CD14-positive monocyte (primary cell): Measurements from ENCODE around the gene FGFR3. TPM values are rescaled to one million over a fixed set of nuclear protein-coding genes. Genes with fewer than 3 reads are reported as not detected.

Experiments used
- DNase-seq, 3 donors: peaks; one replicate each; pipeline ENCODE4 v3.0.0-alpha.2; 2011 to 2022
- H2AFZ ChIP-seq: 2 replicates; pipeline ENCODE4 v1.6.0; 2012; ENCODE audit warnings: mild to moderate bottlenecking, low read depth, low read length, inconsistent platforms; ENCODE audit not compliant: insufficient read depth, poor library complexity, severe bottlenecking
- H3K27ac ChIP-seq, 2 donors: 1 replicate in 1 of 2; 2 replicates in 1 of 2; pipeline ENCODE4 v1.5.1; 2012 to 2013; ENCODE audit warnings: low read length in 2 of 2, control low read depth in 1 of 2, inconsistent platforms in 1 of 2, low read depth in 1 of 2, mild to moderate bottlenecking in 1 of 2
- H3K27me3 ChIP-seq, 2 donors: one replicate each; pipeline versions ENCODE4 v1.6.0 to v1.6.1; 2011 to 2013; ENCODE audit warnings: low read length in 2 of 2; ENCODE audit not compliant: control insufficient read depth in 2 of 2, insufficient read depth in 2 of 2
- H3K36me3 ChIP-seq, 2 donors: replicated peaks in 1 of 2; 1 replicate in 1 of 2; 2 replicates in 1 of 2; pipeline versions ENCODE4 v1.5.1 to v1.6.1; 2012 to 2013; ENCODE audit warnings: low read length in 2 of 2, control low read depth in 1 of 2, inconsistent platforms in 1 of 2, mild to moderate bottlenecking in 1 of 2; ENCODE audit not compliant: insufficient read depth in 2 of 2, control insufficient read depth in 1 of 2
- H3K4me1 ChIP-seq, 2 donors: 1 replicate in 1 of 2; 2 replicates in 1 of 2; pipeline versions ENCODE4 v1.5.1 to v1.6.1; 2012 to 2013; ENCODE audit warnings: low read length in 2 of 2, control low read depth in 1 of 2, inconsistent platforms in 1 of 2, mild to moderate bottlenecking in 1 of 2, moderate library complexity in 1 of 2; ENCODE audit not compliant: insufficient read depth in 2 of 2, control insufficient read depth in 1 of 2
- H3K4me2 ChIP-seq: replicated peaks from 2 replicates; pipeline ENCODE3; 2012; ENCODE audit warnings: low read length, moderate library complexity, mild to moderate bottlenecking; ENCODE audit not compliant: poor library complexity, severe bottlenecking; ENCODE audit errors: extremely low read depth
- H3K4me3 ChIP-seq, 3 experiments: fragments of 200-600 bp in 1 of 3; sonication (generic) in 1 of 3; replicated peaks in 1 of 3; 1 replicate in 2 of 3; 2 replicates in 1 of 3; pipeline ENCODE4 v1.5.1; 2011 to 2013; ENCODE audit warnings: low read length in 3 of 3, mild to moderate bottlenecking in 3 of 3, control low read depth in 2 of 3, low read depth in 2 of 3, inconsistent platforms in 1 of 3, moderate library complexity in 1 of 3
- H3K79me2 ChIP-seq: 2 replicates; pipeline ENCODE4 v1.6.0; 2012; ENCODE audit warnings: mild to moderate bottlenecking, control low read depth, inconsistent platforms, low read length, moderate library complexity; ENCODE audit not compliant: insufficient read depth
- H3K9ac ChIP-seq: 2 replicates; pipeline ENCODE4 v1.6.0; 2017; ENCODE audit warnings: low read length, mild to moderate bottlenecking; ENCODE audit not compliant: insufficient read depth, poor library complexity, severe bottlenecking
- H3K9me3 ChIP-seq, 2 donors: replicated peaks in 1 of 2; 1 replicate in 1 of 2; 2 replicates in 1 of 2; pipeline versions ENCODE4 v1.5.1 to v1.6.1; 2012 to 2013; ENCODE audit warnings: low read length in 2 of 2, control low read depth in 1 of 2; ENCODE audit not compliant: control insufficient read depth in 1 of 2, insufficient read depth in 1 of 2
- H4K20me1 ChIP-seq: 2 replicates; pipeline ENCODE4 v1.6.0; 2012; ENCODE audit warnings: mild to moderate bottlenecking, low read length, control low read depth, moderate library complexity; ENCODE audit not compliant: insufficient read depth
- H3K27ac Mint-ChIP-seq, 7 donors: one replicate each; pipeline ENCODE4 v1.8.0; 2020; ENCODE audit warnings: mild to moderate bottlenecking in 7 of 7, mixed read lengths in 7 of 7, moderate library complexity in 6 of 7, inconsistent platforms in 2 of 7
- H3K27me3 Mint-ChIP-seq, 3 donors: one replicate each; pipeline ENCODE4 v1.8.0; 2021 to 2022; ENCODE audit warnings: low read depth in 3 of 3, mild to moderate bottlenecking in 3 of 3, mixed read lengths in 3 of 3, moderate library complexity in 3 of 3, inconsistent platforms in 1 of 3
- H3K36me3 Mint-ChIP-seq, 2 donors: one replicate each; pipeline ENCODE4 v1.8.0; 2020; ENCODE audit warnings: mixed read lengths in 2 of 2, inconsistent platforms in 1 of 2, mild to moderate bottlenecking in 1 of 2
- H3K4me1 Mint-ChIP-seq: one replicate; pipeline ENCODE4 v1.8.0; 2020; ENCODE audit warnings: mild to moderate bottlenecking, mixed read lengths
- H3K4me3 Mint-ChIP-seq, 2 donors: one replicate each; pipeline ENCODE4 v1.8.0; 2020; ENCODE audit warnings: mild to moderate bottlenecking in 2 of 2, mixed read lengths in 2 of 2, moderate library complexity in 1 of 2
- H3K9me3 Mint-ChIP-seq, 7 donors: one replicate each; pipeline ENCODE4 v1.8.0; 2020 to 2022; ENCODE audit warnings: mixed read lengths in 7 of 7, mild to moderate bottlenecking in 6 of 7, moderate library complexity in 6 of 7, inconsistent platforms in 2 of 7
- WGBS: methylation state at CpG from one replicate; pipeline ENCODE4 v1.1.5; 2013; ENCODE audit warnings: missing lambda C conversion rate; ENCODE audit not compliant: insufficient coverage; 5-methylcytosine and 5-hydroxymethylcytosine counted together
- intact Hi-C, 2 donors: fragments of 100-400 bp; cut with micrococcal nuclease; formaldehyde crosslinking; loops; one replicate each; pipeline versions ENCODE4 v1.15.0 to v1.15.1; 2023
- polyA plus RNA-seq, 3 donors: library from polyadenylated mRNA; depleted of rRNA in 1 of 3; unstranded in 2 of 3; stranded (reverse) in 1 of 3; fragments of 300-500 nt in 2 of 3; fragments of >200 nt in 1 of 3; fragmentation: Illumina TruSeq in 2 of 3; gene quantifications; 1 replicate in 2 of 3; 2 replicates in 1 of 3; pipeline ENCODE4 v1.2.3, GENCODE V29; 2012 to 2021
- TF ChIP-seq, protein P1 (sequence below): fragments of 200-600 bp; IDR thresholded peaks from one replicate; pipeline ENCODE4 v1.8.0; 2022; ENCODE audit warnings: antibody characterized with exemption, mild to moderate bottlenecking

The FGFR3 gene
- polyA plus RNA-seq, 3 donors: 0.07 TPM; not detected in 2

DNA sequence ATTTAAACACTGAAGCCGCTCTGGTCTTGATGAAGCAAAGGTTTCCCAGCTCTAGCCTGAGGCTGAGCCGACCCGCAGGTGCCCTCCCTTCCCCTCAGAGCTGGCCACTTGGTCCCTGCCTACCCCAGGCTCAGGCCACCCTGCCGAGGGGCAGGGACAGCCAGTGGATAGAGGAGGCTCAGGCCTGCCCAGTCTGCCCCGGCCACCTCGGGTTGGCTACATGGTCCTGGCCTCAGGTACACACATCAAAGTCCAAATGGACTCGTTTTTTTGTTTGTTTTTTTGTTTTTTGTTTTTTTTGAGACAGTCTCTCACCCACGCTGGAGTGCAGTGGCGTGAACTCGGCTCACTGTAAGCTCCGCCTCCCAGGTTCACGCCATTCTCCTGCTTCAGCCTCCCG is 47.9 kb upstream of the FGFR3 start:
- peaks cover 0 to 4% (median 0%) of the 10 kb centered on the region in 7 donors for H3K9me3 Mint-ChIP-seq

DNA sequence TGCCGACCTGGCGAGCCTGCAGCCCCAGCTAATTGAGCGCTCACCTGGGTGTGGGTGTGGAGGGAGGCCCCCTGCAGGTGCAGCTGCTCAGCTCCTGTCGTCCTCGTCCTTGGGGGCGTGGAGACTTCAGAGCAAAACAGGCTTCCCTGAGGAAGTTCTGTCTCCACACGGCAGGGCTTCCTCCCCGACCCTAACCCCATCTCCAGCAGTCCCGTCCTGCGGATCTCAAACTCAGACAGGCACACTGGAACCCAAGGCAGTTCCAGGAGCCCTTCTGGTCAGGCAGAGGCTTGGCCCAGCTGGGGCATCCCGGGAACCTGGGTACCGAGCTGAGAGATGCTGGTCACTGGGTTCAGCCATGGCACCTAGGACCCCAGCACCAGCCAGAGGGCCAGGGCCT is 47.4 kb upstream of the FGFR3 start:
- Histone ChIP-seq H2AFZ (no peak overlapping the region), H4K20me1 (peaks cover 21% of the 10 kb centered on the region), H3K79me2 (peaks cover 4% of the 10 kb centered on the region), H3K4me2 (no peak overlapping the region), H3K9ac (no peak overlapping the region), H3K27me3 (peaks cover 0 to 6% of the 10 kb centered on the region in 2 donors), H3K9me3 (no peaks in the 10 kb centered on the region), H3K27ac (no peak overlapping the region), H3K4me1 (peaks cover 5 to 6% of the 10 kb centered on the region in 2 donors), H3K4me3 (no peak overlapping the region), H3K36me3 (peaks cover 41 to 51% of the 10 kb centered on the region in 2 donors)
- WGBS: 87% methylated on average over 8 of the region's 12 CpGs
- H3K27me3 Mint-ChIP-seq: peaks cover 1 to 6% (median 1%) of the 10 kb centered on the region in 3 donors
- H3K36me3 Mint-ChIP-seq: peaks cover 43 to 51% of the 10 kb centered on the region in 2 donors
- intact Hi-C loops: loop anchor here (2.0 to 5.0 kb wide), 2 partner anchors 152 to 153 kb away; no protein-coding TSS in a partner anchor
- H3K4me3 Mint-ChIP-seq: no peak overlapping the region
- no peak for DNase-seq
- TF ChIP-seq, protein P1, sequence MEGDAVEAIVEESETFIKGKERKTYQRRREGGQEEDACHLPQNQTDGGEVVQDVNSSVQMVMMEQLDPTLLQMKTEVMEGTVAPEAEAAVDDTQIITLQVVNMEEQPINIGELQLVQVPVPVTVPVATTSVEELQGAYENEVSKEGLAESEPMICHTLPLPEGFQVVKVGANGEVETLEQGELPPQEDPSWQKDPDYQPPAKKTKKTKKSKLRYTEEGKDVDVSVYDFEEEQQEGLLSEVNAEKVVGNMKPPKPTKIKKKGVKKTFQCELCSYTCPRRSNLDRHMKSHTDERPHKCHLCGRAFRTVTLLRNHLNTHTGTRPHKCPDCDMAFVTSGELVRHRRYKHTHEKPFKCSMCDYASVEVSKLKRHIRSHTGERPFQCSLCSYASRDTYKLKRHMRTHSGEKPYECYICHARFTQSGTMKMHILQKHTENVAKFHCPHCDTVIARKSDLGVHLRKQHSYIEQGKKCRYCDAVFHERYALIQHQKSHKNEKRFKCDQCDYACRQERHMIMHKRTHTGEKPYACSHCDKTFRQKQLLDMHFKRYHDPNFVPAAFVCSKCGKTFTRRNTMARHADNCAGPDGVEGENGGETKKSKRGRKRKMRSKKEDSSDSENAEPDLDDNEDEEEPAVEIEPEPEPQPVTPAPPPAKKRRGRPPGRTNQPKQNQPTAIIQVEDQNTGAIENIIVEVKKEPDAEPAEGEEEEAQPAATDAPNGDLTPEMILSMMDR: no peak
- peak overlapping the region in 1 of 7 donors; percentile 28 for H3K27ac Mint-ChIP-seq
- peaks cover 0 to 4% (median 0%) of the 10 kb centered on the region in 7 donors for H3K9me3 Mint-ChIP-seq
- H3K4me1 Mint-ChIP-seq: peaks cover 1% of the 10 kb centered on the region

More for the DNA sequence above, 47.9 kb upstream of the FGFR3 start:
- Histone ChIP-seq H2AFZ (no peak overlapping the region), H3K4me3 (no peak overlapping the region), H3K27ac (no peak overlapping the region), H3K9ac (no peak overlapping the region), H3K4me1 (peaks cover 5 to 6% of the 10 kb centered on the region in 2 donors), H3K79me2 (peaks cover 7% of the 10 kb centered on the region), H3K4me2 (no peak overlapping the region), H3K36me3 (peaks cover 46 to 56% of the 10 kb centered on the region in 2 donors), H3K27me3 (peaks cover 0 to 6% of the 10 kb centered on the region in 2 donors), H4K20me1 (peaks cover 25% of the 10 kb centered on the region), H3K9me3 (no peaks in the 10 kb centered on the region)
- DNase-seq: no peak
- Mint-ChIP-seq H3K4me3 (no peak overlapping the region), H3K4me1 (peaks cover 4% of the 10 kb centered on the region), H3K27ac (peak overlapping the region in 1 of 7 donors; percentile 60), H3K27me3 (peaks cover 1 to 6% (median 1%) of the 10 kb centered on the region in 3 donors), H3K36me3 (peaks cover 45 to 56% of the 10 kb centered on the region in 2 donors)
- 80% methylated on average over 1 of the region's 13 CpGs for WGBS
- TF ChIP-seq, protein P1: no peak
- intact Hi-C loops: loop anchor here in 1 of 2 donors (5.0 kb wide), 1 partner anchor 152 kb away; no protein-coding TSS in a partner anchor
